Medulla oblongata (tissue), 1 donor: ENCODE results near the gene COL5A1.
"Not testable (repeated sequence)": the region's sequence is repeated elsewhere in the genome, so short reads cannot be mapped to it uniquely, and the experiment has no call there.

Experiments used
- DNase-seq: peaks from one replicate; pipeline ENCODE4 v3.0.0-alpha.2; 2015; ENCODE audit errors: extremely low spot score

Gene COL5A1

DNA sequence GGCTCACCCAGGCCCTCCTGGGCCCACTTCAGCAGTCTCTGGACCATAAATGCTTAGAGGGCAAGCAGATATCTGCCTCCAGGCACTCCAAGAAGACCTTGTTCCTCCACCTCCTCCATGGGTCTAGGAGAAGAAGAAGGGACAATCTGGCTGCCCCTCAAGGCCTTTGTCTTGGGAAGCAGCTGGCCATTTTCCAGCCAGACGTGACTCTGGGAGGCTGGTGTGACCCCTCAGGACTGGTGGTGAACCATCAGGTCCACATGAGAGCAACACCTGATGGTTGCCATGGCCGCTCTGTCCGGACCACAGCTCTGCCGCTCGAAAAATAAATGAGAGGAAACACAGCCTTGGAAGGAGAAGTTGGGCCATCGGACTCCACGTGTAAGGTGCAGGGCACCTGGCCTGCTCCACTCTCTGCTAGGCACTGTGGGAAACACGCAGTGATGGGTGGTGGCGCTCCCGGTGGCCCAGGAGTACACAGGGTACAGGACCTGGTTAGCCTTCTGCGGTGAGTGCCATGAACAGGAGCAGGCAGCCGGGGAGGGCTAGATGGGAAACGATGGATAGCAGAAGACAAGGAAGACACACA lies 3.0 kb upstream of the COL5A1 start:
- DNase-seq: no peak

DNA sequence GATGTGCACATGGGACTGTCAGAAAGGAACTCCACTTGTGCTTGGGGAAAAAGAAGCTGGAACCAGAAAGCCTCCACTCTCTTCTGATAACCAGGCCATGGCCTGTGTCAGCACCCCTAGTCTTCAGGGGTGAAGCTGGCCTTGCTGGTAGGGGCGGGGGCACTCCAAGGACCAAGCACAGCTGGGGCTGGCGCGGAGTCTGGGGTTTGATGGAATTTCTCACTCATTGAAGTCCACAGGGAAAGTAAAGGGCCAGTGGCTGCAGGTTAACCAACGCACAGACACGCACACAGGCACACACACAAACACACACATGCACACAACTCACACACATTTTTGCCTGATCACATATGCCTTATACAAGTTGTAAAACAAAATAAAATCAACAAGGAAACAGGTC lies 1.6 kb upstream of the COL5A1 start:
- no peak for DNase-seq

DNA sequence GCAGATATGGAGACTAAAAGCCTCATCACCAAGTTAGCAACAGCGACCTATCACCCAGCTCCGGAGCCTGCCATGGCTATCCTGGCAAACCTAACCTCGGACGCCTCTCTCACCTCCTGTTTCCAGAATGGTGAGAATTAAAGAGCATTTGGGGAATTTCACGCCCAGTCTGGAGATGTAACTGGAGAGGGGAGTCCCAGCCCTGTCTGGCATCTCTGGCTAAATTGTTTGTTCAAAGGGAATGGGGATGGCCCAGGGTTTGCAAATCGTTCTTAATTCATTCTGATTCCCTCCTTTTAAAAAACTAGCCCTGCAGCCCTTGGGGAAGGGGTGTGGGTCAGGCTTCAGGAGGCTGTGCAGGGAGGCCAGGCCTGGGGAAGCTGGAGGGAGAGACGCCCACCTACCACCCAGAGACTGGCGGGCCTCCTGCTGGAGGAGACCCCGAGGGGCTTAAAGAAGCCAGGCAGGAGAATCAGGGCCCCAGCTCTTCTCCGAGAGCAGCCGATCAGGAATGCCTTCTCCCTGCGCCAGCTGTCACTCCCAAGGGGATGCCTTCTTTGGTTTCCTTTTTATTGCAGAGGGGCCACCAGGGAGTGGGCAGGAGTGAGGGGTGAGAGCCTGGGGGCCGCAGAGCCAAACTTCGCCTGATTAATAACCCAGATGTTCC lies 964 bp upstream of the COL5A1 start:
- DNase-seq: no peak

DNA sequence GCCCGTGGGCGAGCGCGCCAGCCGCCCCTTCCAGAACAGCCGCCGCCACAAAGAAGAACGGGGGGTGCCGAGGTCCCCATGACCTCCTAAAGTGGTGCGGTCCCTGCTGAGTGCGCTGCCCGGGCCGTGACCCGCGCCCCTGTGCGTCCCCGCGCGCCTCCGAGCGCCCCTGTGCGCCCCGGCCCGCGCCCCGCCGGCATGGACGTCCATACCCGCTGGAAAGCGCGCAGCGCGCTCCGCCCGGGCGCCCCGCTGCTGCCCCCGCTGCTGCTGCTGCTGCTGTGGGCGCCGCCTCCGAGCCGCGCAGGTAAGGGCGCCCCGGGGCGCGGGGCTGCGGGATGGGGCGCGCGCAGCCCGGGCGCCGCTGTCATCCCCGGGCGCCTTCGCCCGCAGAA lies 384 bp downstream of the COL5A1 start:
- no peak for DNase-seq

- no peak for DNase-seq
Observed at GRCh38 chr9:134642385-134643181, 980 bp downstream of the COL5A1 start.

GRCh38 chr9:134643222-134643671 lies 1.6 kb downstream of the COL5A1 start:
- DNase-seq: no peak

- DNase-seq: not testable (repeated sequence)
Observed at GRCh38 chr9:134644401-134644724, 2.8 kb downstream of the COL5A1 start.

GRCh38 chr9:134644725-134645606 lies 3.4 kb downstream of the COL5A1 start:
- no peak for DNase-seq

GRCh38 chr9:134645607-134646365 lies 4.2 kb downstream of the COL5A1 start:
- no peak for DNase-seq

DNA sequence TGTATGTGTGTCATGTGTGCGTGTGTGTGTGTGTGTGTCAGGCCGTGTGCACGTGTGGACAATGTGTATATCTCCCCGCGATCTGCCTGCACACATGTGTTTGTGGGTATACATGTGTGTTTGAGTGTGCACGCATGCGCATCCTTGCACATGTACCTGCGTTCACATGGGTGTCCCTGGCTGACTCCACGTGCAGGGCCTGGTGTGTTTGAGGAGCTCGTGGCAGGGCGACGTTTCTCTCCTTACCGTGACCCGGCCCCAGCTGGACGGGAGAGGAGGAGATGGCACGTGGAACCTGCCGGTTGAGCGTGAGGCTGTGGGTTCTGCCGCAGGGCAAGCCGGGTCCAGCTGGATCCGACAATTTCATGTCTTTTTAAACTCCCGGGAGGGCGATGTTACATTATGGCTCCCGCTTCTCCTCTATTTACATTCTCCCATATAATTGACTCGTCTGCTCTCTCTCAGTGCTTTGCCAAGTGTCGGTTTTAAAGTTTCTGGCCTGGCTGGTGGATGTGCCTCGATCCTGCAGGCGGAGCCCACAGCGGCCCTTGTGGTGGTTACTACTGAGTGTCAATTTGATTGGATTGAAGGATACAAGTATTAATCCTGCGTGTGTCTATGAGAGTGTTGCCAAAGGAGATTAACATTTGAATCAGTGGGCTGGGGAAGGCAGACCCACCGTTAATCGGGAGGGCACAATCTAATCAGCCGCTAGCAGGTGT lies 5.9 kb downstream of the COL5A1 start:
- no peak for DNase-seq

- DNase-seq: no peak
Observed at GRCh38 chr9:134648701-134649530, 7.3 kb downstream of the COL5A1 start.

DNA sequence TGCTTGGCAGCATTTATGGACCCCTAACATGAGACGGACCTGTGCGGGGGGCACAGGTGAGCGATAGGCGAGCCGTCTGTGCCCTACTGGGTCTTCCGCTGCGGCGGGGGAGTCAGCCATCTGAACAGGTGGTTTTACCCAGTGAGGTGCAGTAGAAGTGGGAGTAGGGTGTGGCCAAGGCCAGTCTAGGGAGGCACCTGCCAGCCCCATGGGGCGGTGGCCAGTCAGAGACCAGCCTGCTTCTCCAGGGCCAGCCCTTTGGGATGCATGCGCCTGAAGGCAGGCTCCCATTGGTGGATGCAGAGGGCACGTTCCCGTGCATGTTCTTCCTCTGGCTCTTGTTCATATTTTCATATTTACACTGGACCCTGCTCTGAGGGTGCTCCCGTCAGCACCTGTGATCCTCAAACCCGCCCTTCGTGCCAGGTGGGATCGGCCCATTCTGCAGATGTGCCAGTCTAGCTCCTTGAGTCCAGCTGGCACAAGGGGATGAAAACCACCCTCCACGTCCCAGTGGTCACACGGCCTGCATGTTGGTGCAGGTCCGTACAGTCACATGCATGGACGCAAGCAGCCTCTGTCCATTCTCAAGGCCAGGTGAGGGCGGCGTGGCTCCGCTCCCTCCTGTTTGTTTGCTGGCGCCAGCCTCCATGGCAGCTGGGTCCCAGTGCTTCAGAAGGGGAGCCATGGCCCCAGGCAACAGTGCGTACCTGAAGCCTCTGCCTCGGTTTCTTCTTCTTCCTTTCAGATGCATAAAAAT lies 9.0 kb downstream of the COL5A1 start:
- no peak for DNase-seq

DNA sequence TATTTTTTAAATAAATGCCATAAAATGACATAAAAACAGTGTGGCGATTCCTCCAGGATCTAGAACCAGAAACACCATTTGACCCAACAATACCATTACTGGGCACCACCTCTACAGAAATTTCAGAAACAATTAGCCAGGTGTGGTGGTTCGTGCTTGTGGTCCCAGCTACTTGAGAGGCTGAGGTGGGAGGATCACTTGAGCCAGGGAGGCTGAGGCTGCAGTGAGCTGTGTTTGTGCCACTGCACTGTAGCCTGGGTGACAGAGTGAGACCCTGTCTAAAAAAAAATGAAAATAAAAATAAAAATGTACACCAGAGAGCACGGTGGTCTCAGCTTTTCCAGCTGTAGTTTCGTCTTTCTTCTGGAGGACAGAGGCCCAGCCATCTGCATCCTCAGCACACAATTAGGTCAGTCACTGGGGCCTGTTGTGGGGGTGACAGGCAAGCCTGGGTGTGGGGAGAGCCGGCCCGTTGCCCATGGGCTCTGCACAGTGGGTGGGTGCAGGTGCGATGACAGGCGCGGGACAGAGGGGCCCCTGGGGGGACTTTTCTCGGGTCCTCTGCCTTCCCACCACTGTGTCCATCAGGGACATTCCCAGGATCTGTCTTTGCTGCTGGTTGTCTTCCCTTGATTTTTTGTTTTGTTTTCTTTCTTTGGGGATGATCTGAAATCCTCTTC lies 9.8 kb downstream of the COL5A1 start:
- no peak for DNase-seq

- no peak for DNase-seq
Observed at GRCh38 chr9:134652291-134653225, 11.0 kb downstream of the COL5A1 start.

GRCh38 chr9:134653259-134654009 lies 11.8 kb downstream of the COL5A1 start:
- DNase-seq: no peak

DNA sequence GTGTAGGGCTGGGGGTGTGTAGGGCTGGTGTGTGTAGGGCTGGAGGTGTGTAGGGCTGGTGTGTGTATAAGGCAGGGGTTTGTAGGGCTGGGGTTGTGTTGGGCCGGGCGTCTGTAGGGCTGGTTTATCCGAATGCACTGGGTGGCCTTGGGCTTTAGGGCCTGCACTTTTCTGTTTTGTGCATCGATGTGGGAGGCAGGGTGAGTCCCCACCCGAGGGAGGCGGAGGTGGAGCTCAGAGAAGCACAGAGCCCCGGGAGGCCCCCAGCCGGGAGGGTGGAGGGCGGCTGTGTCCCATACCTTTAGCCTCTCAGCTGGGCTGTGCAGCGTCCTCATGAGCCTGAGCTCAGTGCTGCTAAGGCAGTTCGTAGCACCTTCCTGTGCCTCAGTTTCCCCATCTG lies 13.5 kb downstream of the COL5A1 start:
- DNase-seq: no peak
